NCI-H2196 (cell line): ENCODE results near the gene NLN.
"Not testable (repeated sequence)": the region's sequence is repeated elsewhere in the genome, so short reads cannot be mapped to it uniquely, and the experiment has no call there.

Experiments used
- DNase-seq: peaks from one replicate; lab custom pipeline; 2025; ENCODE audit not compliant: unreplicated experiment; lab: John Stamatoyannopoulos, UW

Gene NLN

GRCh38 chr5:65830856-65831255, 108.9 kb downstream of the NLN start:
- no peak for DNase-seq

- DNase-seq, result no peak
Measured at GRCh38 chr5:65831276-65831675, 109.3 kb downstream of the NLN start.

GRCh38 chr5:65832152-65832551, 110.1 kb downstream of the NLN start:
- no peak for DNase-seq

GRCh38 chr5:65832603-65833228, 110.7 kb downstream of the NLN start:
- peak; percentile 51 for DNase-seq

- DNase-seq, result no peak
Measured at GRCh38 chr5:65833780-65834179, 111.8 kb downstream of the NLN start.

- no peak for DNase-seq
Measured at GRCh38 chr5:65834306-65834705, 112.3 kb downstream of the NLN start.

- no peak for DNase-seq
Measured at GRCh38 chr5:65835191-65835590, 113.2 kb downstream of the NLN start.

GRCh38 chr5:65837139-65837538, 115.1 kb downstream of the NLN start:
- DNase-seq, result no peak

GRCh38 chr5:65839170-65839569, 117.2 kb downstream of the NLN start:
- DNase-seq, result not testable (repeated sequence)

- no peak for DNase-seq
Measured at GRCh38 chr5:65840071-65840470, 118.1 kb downstream of the NLN start.

GRCh38 chr5:65844763-65845162, 122.8 kb downstream of the NLN start:
- not testable (repeated sequence) for DNase-seq

GRCh38 chr5:65846101-65846500, 124.1 kb downstream of the NLN start:
- no peak for DNase-seq

GRCh38 chr5:65847019-65847418, 125.0 kb downstream of the NLN start:
- not testable (repeated sequence) for DNase-seq

GRCh38 chr5:65849918-65850317, 127.9 kb downstream of the NLN start:
- DNase-seq, result not testable (repeated sequence)

- DNase-seq, result no peak
Measured at GRCh38 chr5:65854925-65855324, 132.9 kb downstream of the NLN start.

- DNase-seq, result no peak
Measured at GRCh38 chr5:65855766-65856315, 133.8 kb downstream of the NLN start.

GRCh38 chr5:65856520-65856919, 134.5 kb downstream of the NLN start:
- DNase-seq, result no peak

- DNase-seq, result no peak
Measured at GRCh38 chr5:65858316-65858715, 136.3 kb downstream of the NLN start.

- DNase-seq, result peak; percentile 1
Measured at GRCh38 chr5:65861830-65862241, 139.8 kb downstream of the NLN start.

- DNase-seq, result no peak
Measured at GRCh38 chr5:65862384-65862783, 140.4 kb downstream of the NLN start.

GRCh38 chr5:65863747-65864146, 141.7 kb downstream of the NLN start:
- no peak for DNase-seq

GRCh38 chr5:65866837-65867521, 145.0 kb downstream of the NLN start:
- DNase-seq, result no peak
